Measurements from ENCODE around the gene NPAS3.

- TF ChIP-seq EZH2 (IDR thresholded peaks at IDR 0.05) (no peak), CTCF (IDR thresholded peaks at IDR 0.05) (no peak)
Measured at GRCh38 chr14:32993921-32994320, 55.2 kb downstream of the NPAS3 start.
